GM21447 (cell line): Measurements from ENCODE around the gene ZNF273.

Experiments used
- ATAC-seq: cut with Tn5 transposase; IDR thresholded peaks from one replicate; pipeline ENCODE4 v1.9.1; 2021; ENCODE audit not compliant: unreplicated experiment

Gene ZNF273

GRCh38 chr7:64876792-64877713, 26.0 kb upstream of the ZNF273 start:
- ATAC-seq = no peak

GRCh38 chr7:64877714-64878610, 25.1 kb upstream of the ZNF273 start:
- no peak for ATAC-seq

GRCh38 chr7:64878684-64879083, 24.4 kb upstream of the ZNF273 start:
- ATAC-seq = no peak

GRCh38 chr7:64879086-64879730, 23.9 kb upstream of the ZNF273 start:
- no peak for ATAC-seq

GRCh38 chr7:64879800-64880199, 23.3 kb upstream of the ZNF273 start:
- ATAC-seq = no peak

- no peak for ATAC-seq
Measured at GRCh38 chr7:64880322-64881297, 22.5 kb upstream of the ZNF273 start.

GRCh38 chr7:64881461-64882287, 21.4 kb upstream of the ZNF273 start:
- no peak for ATAC-seq

GRCh38 chr7:64882341-64883112, 20.5 kb upstream of the ZNF273 start:
- no peak for ATAC-seq

GRCh38 chr7:64883113-64883905, 19.8 kb upstream of the ZNF273 start:
- ATAC-seq = no peak

- no peak for ATAC-seq
Measured at GRCh38 chr7:64884085-64884912, 18.8 kb upstream of the ZNF273 start.

- ATAC-seq = no peak
Measured at GRCh38 chr7:64884913-64885370, 18.1 kb upstream of the ZNF273 start.

GRCh38 chr7:64885520-64886240, 17.4 kb upstream of the ZNF273 start:
- no peak for ATAC-seq

GRCh38 chr7:64886956-64887545, 16.0 kb upstream of the ZNF273 start:
- ATAC-seq = no peak

- no peak for ATAC-seq
Measured at GRCh38 chr7:64887756-64888508, 15.1 kb upstream of the ZNF273 start.

GRCh38 chr7:64888561-64888900, 14.5 kb upstream of the ZNF273 start:
- ATAC-seq = no peak
